ENCODE results near the gene HOXB6. TPM values are rescaled to one million over a fixed set of nuclear protein-coding genes. Genes with fewer than 3 reads are reported as not detected.

Gene HOXB6
- total RNA-seq, 2 donors from 2014 or later = not detected

- TF ChIP-seq CTCF (conservative IDR thresholded peaks at IDR 0.05) = no peak
- peaks cover 3% of the 10 kb centered on the region for H3K4me1 ChIP-seq (ENCODE audit: control insufficient read depth, insufficient read depth, low read length)
- DNase-seq = peak; percentile 89
- Mint-ChIP-seq H3K4me1 (no peaks in the 10 kb centered on the region), H3K36me3 (ENCODE audit: low read depth) (no peaks in the 10 kb centered on the region), H3K27me3 (ENCODE audit: insufficient read depth) (peaks cover 99% of the 10 kb centered on the region), H3K9me3 (no peaks in the 10 kb centered on the region), H3K4me3 (no peak overlapping the region), H3K27ac (no peak overlapping the region)
- peaks cover 90% of the 10 kb centered on the region for H3K27me3 ChIP-seq (ENCODE audit: control insufficient read depth, insufficient read depth, low read length, poor library complexity, severe bottlenecking)
- H3K27ac ChIP-seq (ENCODE audit: low read depth, low read length) = no peak overlapping the region
- H3K36me3 ChIP-seq (ENCODE audit: control insufficient read depth, insufficient read depth, low read length) = no peaks in the 10 kb centered on the region
- no peaks in the 10 kb centered on the region for H3K9me3 ChIP-seq (ENCODE audit: control insufficient read depth, low read length)
- WGBS, 2 experiments (ENCODE audit: insufficient coverage in 1 of 2, insufficient read length in 1 of 2) = 3 to 4% methylated on average over 13 to 30 of the region's 30 CpGs
- H3K9ac ChIP-seq (ENCODE audit: extremely low read depth, low read length, poor library complexity, severe bottlenecking) = no peak overlapping the region
- H3K4me3 ChIP-seq (ENCODE audit: low read length) = no peak overlapping the region
Measured at GRCh38 chr17:48647103-48647962, 42.5 kb upstream of the HOXB6 start.

GRCh38 chr17:48646183-48647102, 41.7 kb upstream of the HOXB6 start:
- 0 to 2% methylated on average over 7 to 80 of the region's 80 CpGs for WGBS, 2 experiments (ENCODE audit: insufficient coverage in 1 of 2, insufficient read length in 1 of 2)
- peak overlapping the region; percentile 35 for H3K4me3 Mint-ChIP-seq
- H3K27ac Mint-ChIP-seq = no peak overlapping the region

More at GRCh38 chr17:48646183-48647102, 41.7 kb upstream of the HOXB6 start:
- Histone ChIP-seq H3K36me3 (ENCODE audit: control insufficient read depth, insufficient read depth, low read length) (no peaks in the 10 kb centered on the region), H3K27ac (ENCODE audit: low read depth, low read length) (no peak overlapping the region), H3K9ac (ENCODE audit: extremely low read depth, low read length, poor library complexity, severe bottlenecking) (no peak overlapping the region), H3K4me1 (ENCODE audit: control insufficient read depth, insufficient read depth, low read length) (peaks cover 3% of the 10 kb centered on the region), H3K9me3 (ENCODE audit: control insufficient read depth, low read length) (no peaks in the 10 kb centered on the region), H3K27me3 (ENCODE audit: control insufficient read depth, insufficient read depth, low read length, poor library complexity, severe bottlenecking) (peaks cover 91% of the 10 kb centered on the region), H3K4me3 (ENCODE audit: low read length) (no peak overlapping the region)
- TF ChIP-seq CTCF (conservative IDR thresholded peaks at IDR 0.05) = no peak
- DNase-seq = peak; percentile 81
- Mint-ChIP-seq H3K4me1 (peaks cover 2% of the 10 kb centered on the region), H3K27me3 (ENCODE audit: insufficient read depth) (peaks cover 99% of the 10 kb centered on the region), H3K36me3 (ENCODE audit: low read depth) (no peaks in the 10 kb centered on the region), H3K9me3 (no peaks in the 10 kb centered on the region)

Measured in endodermal cell (in vitro differentiated cells).